ENCODE measurements around the gene C16orf95. TPM values are rescaled to one million over a fixed set of nuclear protein-coding genes. Genes with fewer than 3 reads are reported as not detected.

Gene C16orf95
- total and polyA plus RNA-seq, 4 donors: 4.3 to 9.9 (median 5.6) TPM

GRCh38 chr16:87327798-87328495 lies 10.8 kb upstream of the C16orf95 start:
- WGBS (ENCODE audit: insufficient coverage): 94% methylated on average over 19 of the region's 19 CpGs
- H3K27me3 ChIP-seq (ENCODE audit: control insufficient read depth, insufficient read depth, low read length): no peaks in the 10 kb centered on the region
- peaks cover 27% of the 10 kb centered on the region for H3K4me1 ChIP-seq (ENCODE audit: control insufficient read depth, insufficient read depth, low read length)
- DNase-seq (ENCODE audit: low read depth in 4 of 6, low spot score in 6 of 6): no peak
- H3K36me3 ChIP-seq (ENCODE audit: control insufficient read depth, insufficient read depth, low read length): peaks cover 86% of the 10 kb centered on the region
- no peaks in the 10 kb centered on the region for H3K9me3 ChIP-seq (ENCODE audit: control insufficient read depth, insufficient read depth, low read length)
- no peak overlapping the region for H3K4me3 ChIP-seq (ENCODE audit: low read depth, low read length)
- H3K27ac ChIP-seq (ENCODE audit: low read depth, low read length): no peak overlapping the region

- Histone ChIP-seq H3K4me3 (ENCODE audit: low read depth, low read length) (no peak overlapping the region), H3K9me3 (ENCODE audit: control insufficient read depth, insufficient read depth, low read length) (no peaks in the 10 kb centered on the region), H3K36me3 (ENCODE audit: control insufficient read depth, insufficient read depth, low read length) (peaks cover 77% of the 10 kb centered on the region), H3K27me3 (ENCODE audit: control insufficient read depth, insufficient read depth, low read length) (no peaks in the 10 kb centered on the region), H3K27ac (ENCODE audit: low read depth, low read length) (no peak overlapping the region), H3K4me1 (ENCODE audit: control insufficient read depth, insufficient read depth, low read length) (peaks cover 20% of the 10 kb centered on the region)
- 82% methylated on average over 9 of the region's 11 CpGs for WGBS (ENCODE audit: insufficient coverage)
- DNase-seq (ENCODE audit: low read depth in 4 of 6, low spot score in 6 of 6): no peak
Measured at GRCh38 chr16:87326151-87326571, 9.0 kb upstream of the C16orf95 start.

- H3K9me3 ChIP-seq (ENCODE audit: control insufficient read depth, insufficient read depth, low read length): no peaks in the 10 kb centered on the region
- no peaks in the 10 kb centered on the region for H3K27me3 ChIP-seq (ENCODE audit: control insufficient read depth, insufficient read depth, low read length)
- H3K4me1 ChIP-seq (ENCODE audit: control insufficient read depth, insufficient read depth, low read length): peaks cover 20% of the 10 kb centered on the region
- no peak overlapping the region for H3K4me3 ChIP-seq (ENCODE audit: low read depth, low read length)
- H3K27ac ChIP-seq (ENCODE audit: low read depth, low read length): no peak overlapping the region
- WGBS (ENCODE audit: insufficient coverage): 85% methylated on average over 12 of the region's 15 CpGs
- DNase-seq (ENCODE audit: low read depth in 4 of 6, low spot score in 6 of 6): no peak
- H3K36me3 ChIP-seq (ENCODE audit: control insufficient read depth, insufficient read depth, low read length): peaks cover 69% of the 10 kb centered on the region
Measured at GRCh38 chr16:87325423-87325858, 8.2 kb upstream of the C16orf95 start.

- no peaks in the 10 kb centered on the region for H3K9me3 ChIP-seq (ENCODE audit: control insufficient read depth, insufficient read depth, low read length)
- H3K27ac ChIP-seq (ENCODE audit: low read depth, low read length): no peak overlapping the region
- WGBS (ENCODE audit: insufficient coverage): 53% methylated on average over 28 of the region's 28 CpGs
- peak in 5 of 6 donors; percentile 8 to 78 (median 29) for DNase-seq (ENCODE audit: low read depth in 4 of 6, low spot score in 6 of 6)
- peaks cover 17% of the 10 kb centered on the region for H3K4me1 ChIP-seq (ENCODE audit: control insufficient read depth, insufficient read depth, low read length)
- no peaks in the 10 kb centered on the region for H3K27me3 ChIP-seq (ENCODE audit: control insufficient read depth, insufficient read depth, low read length)
- no peak overlapping the region for H3K4me3 ChIP-seq (ENCODE audit: low read depth, low read length)
- H3K36me3 ChIP-seq (ENCODE audit: control insufficient read depth, insufficient read depth, low read length): peaks cover 66% of the 10 kb centered on the region
Measured at GRCh38 chr16:87324411-87325275, 7.5 kb upstream of the C16orf95 start.

- peaks cover 58% of the 10 kb centered on the region for H3K36me3 ChIP-seq (ENCODE audit: control insufficient read depth, insufficient read depth, low read length)
- peaks cover 15% of the 10 kb centered on the region for H3K4me1 ChIP-seq (ENCODE audit: control insufficient read depth, insufficient read depth, low read length)
- no peak overlapping the region for H3K4me3 ChIP-seq (ENCODE audit: low read depth, low read length)
- H3K9me3 ChIP-seq (ENCODE audit: control insufficient read depth, insufficient read depth, low read length): no peaks in the 10 kb centered on the region
- DNase-seq (ENCODE audit: low read depth in 4 of 6, low spot score in 6 of 6): no peak
- no peak overlapping the region for H3K27ac ChIP-seq (ENCODE audit: low read depth, low read length)
- WGBS (ENCODE audit: insufficient coverage): 95% methylated on average over 21 of the region's 21 CpGs
- H3K27me3 ChIP-seq (ENCODE audit: control insufficient read depth, insufficient read depth, low read length): no peaks in the 10 kb centered on the region
Measured at GRCh38 chr16:87323727-87324410, 6.7 kb upstream of the C16orf95 start.

- Histone ChIP-seq H3K27me3 (ENCODE audit: control insufficient read depth, insufficient read depth, low read length) (no peaks in the 10 kb centered on the region), H3K4me3 (ENCODE audit: low read depth, low read length) (no peak overlapping the region), H3K4me1 (ENCODE audit: control insufficient read depth, insufficient read depth, low read length) (peaks cover 21% of the 10 kb centered on the region), H3K36me3 (ENCODE audit: control insufficient read depth, insufficient read depth, low read length) (peaks cover 50% of the 10 kb centered on the region), H3K27ac (ENCODE audit: low read depth, low read length) (no peak overlapping the region), H3K9me3 (ENCODE audit: control insufficient read depth, insufficient read depth, low read length) (no peaks in the 10 kb centered on the region)
- 92% methylated on average over 35 of the region's 35 CpGs for WGBS (ENCODE audit: insufficient coverage)
- no peak for DNase-seq (ENCODE audit: low read depth in 4 of 6, low spot score in 6 of 6)
Measured at GRCh38 chr16:87322833-87323726, 5.9 kb upstream of the C16orf95 start.

GRCh38 chr16:87322360-87322759 lies 5.2 kb upstream of the C16orf95 start:
- DNase-seq (ENCODE audit: low read depth in 4 of 6, low spot score in 6 of 6): no peak
- WGBS (ENCODE audit: insufficient coverage): 86% methylated on average over 8 of the region's 9 CpGs
- Histone ChIP-seq H3K4me3 (ENCODE audit: low read depth, low read length) (no peak overlapping the region), H3K36me3 (ENCODE audit: control insufficient read depth, insufficient read depth, low read length) (peaks cover 44% of the 10 kb centered on the region), H3K9me3 (ENCODE audit: control insufficient read depth, insufficient read depth, low read length) (no peaks in the 10 kb centered on the region), H3K27ac (ENCODE audit: low read depth, low read length) (no peak overlapping the region), H3K27me3 (ENCODE audit: control insufficient read depth, insufficient read depth, low read length) (no peaks in the 10 kb centered on the region), H3K4me1 (ENCODE audit: control insufficient read depth, insufficient read depth, low read length) (peaks cover 23% of the 10 kb centered on the region)

GRCh38 chr16:87321336-87322107 lies 4.3 kb upstream of the C16orf95 start:
- no peak overlapping the region for H3K4me3 ChIP-seq (ENCODE audit: low read depth, low read length)
- H3K4me1 ChIP-seq (ENCODE audit: control insufficient read depth, insufficient read depth, low read length): peaks cover 24% of the 10 kb centered on the region
- WGBS (ENCODE audit: insufficient coverage): 82% methylated on average over 8 of the region's 20 CpGs
- H3K36me3 ChIP-seq (ENCODE audit: control insufficient read depth, insufficient read depth, low read length): peaks cover 38% of the 10 kb centered on the region
- no peaks in the 10 kb centered on the region for H3K9me3 ChIP-seq (ENCODE audit: control insufficient read depth, insufficient read depth, low read length)
- no peak for DNase-seq (ENCODE audit: low read depth in 4 of 6, low spot score in 6 of 6)
- no peaks in the 10 kb centered on the region for H3K27me3 ChIP-seq (ENCODE audit: control insufficient read depth, insufficient read depth, low read length)
- H3K27ac ChIP-seq (ENCODE audit: low read depth, low read length): no peak overlapping the region
